ENCODE results near the gene ERFL.

DNA sequence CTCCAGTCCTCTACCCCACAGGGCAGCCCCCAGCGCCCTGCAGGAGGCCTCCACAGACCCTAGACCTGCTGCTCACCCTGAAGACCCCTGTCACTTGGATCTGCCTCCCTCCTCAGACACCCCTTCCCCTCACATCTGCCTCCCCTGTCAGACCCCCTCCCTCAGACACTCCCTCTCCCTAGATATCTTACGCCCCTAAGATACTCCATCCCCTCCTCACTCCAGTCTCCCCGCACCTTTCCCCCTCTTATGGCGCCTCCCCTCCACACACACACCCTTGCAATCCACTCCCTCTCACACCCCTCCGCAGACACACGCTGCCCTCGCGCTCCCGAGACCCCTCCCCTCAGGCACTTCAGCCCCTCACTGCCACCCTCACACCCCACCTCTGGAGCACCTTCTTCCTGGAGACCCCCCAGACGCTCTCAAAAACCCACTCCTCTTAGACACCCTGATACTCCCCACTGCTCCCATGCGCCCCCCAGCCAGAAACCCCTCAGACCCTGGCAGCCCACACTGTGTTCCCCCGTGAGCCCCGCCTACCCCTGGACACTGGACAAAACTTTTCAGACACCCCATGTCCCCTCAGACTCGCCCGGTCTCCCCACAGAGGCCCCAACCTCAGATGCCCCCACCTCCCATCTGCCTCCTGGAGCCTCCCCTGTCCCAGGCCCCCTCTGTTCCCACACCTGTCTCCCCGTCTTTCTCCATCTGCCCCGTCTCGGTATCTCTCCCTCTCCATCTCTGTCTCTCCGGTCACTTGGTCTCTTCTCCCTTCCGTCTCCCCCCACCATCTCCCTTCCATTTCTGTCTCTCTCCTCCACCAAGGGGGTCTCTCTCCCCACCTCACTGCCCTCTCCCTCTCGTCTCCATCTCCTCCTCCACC, 14.5 kb downstream of the ERFL start:
- TF ChIP-seq, protein P1, sequence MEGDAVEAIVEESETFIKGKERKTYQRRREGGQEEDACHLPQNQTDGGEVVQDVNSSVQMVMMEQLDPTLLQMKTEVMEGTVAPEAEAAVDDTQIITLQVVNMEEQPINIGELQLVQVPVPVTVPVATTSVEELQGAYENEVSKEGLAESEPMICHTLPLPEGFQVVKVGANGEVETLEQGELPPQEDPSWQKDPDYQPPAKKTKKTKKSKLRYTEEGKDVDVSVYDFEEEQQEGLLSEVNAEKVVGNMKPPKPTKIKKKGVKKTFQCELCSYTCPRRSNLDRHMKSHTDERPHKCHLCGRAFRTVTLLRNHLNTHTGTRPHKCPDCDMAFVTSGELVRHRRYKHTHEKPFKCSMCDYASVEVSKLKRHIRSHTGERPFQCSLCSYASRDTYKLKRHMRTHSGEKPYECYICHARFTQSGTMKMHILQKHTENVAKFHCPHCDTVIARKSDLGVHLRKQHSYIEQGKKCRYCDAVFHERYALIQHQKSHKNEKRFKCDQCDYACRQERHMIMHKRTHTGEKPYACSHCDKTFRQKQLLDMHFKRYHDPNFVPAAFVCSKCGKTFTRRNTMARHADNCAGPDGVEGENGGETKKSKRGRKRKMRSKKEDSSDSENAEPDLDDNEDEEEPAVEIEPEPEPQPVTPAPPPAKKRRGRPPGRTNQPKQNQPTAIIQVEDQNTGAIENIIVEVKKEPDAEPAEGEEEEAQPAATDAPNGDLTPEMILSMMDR (conservative IDR thresholded peaks at IDR 0.05; ENCODE audit: low read length) = no peak
- no peak for TF ChIP-seq EZH2phosphoT487 (IDR thresholded peaks at IDR 0.05; ENCODE audit: borderline replicate concordance, low read depth, low read length)

Measured in OCI-LY7 (cell line).